K562 (cell line): Measurements from ENCODE around the gene PDGFA. TPM values are rescaled to one million over a fixed set of nuclear protein-coding genes. Genes with fewer than 3 reads are reported as not detected.
A peak's percentile ranks its signal among the peaks of the same experiment; 100 is the strongest.

ENCODE experiments used
- ATAC-seq: fragments of 200-7000 bp; cut with Tn5 transposase; 3 replicates; pipeline ENCODE4 v1.9.1; 2020; ENCODE audit warnings: moderate library complexity
- BruUV-seq: library from RNA; stranded (reverse); fragments of 400-500 nt; replicated peaks from 2 replicates; lab custom pipeline; 2021; lab: Mats Ljungman, UMichigan
- CTCF ChIA-PET: fragments of 300-600 bp; formaldehyde crosslinking; extraction: SDS; loops from one replicate; lab custom pipeline; 2021; ENCODE audit warnings: low intra/inter-chr PET ratio; lab: Yijun Ruan, JAX
- POLR2A ChIA-PET: fragments of 300-600, 350-650 bp; sonication (Branson Sonifier 250); formaldehyde crosslinking; extraction: SDS; loops from one replicate; lab custom pipeline; 2021; ENCODE audit warnings: antibody characterized with exemption, inconsistent platforms; lab: Yijun Ruan, JAX
- DNase-seq, 4 experiments: peaks; one replicate each; pipeline versions ENCODE4 v3.0.0 to v3.0.0-alpha.2; 2011 to 2018; ENCODE audit warnings: low spot score in 3 of 4, mixed read lengths in 3 of 4; ENCODE audit errors: extremely low read depth in 1 of 4
- FAIRE-seq: peaks from 2 replicates; lab custom pipeline; 2011; peaks lifted over from hg19 to GRCh38; lab: Jason Lieb, UNC
- H2AFZ ChIP-seq: 2 replicates; pipeline ENCODE4 v1.6.0; 2011; ENCODE audit warnings: low read depth, low read length, control low read depth, inconsistent platforms
- H3K27ac ChIP-seq: fragments of 200-600 bp; 3 replicates; pipeline ENCODE4 v1.8.0; 2011; ENCODE audit warnings: low read depth, mild to moderate bottlenecking, control low read depth, inconsistent platforms, low read length, moderate library complexity, mixed read lengths; ENCODE audit errors: extremely low read depth
- H3K27me3 ChIP-seq, 2 experiments: fragments of 300-600 bp in 1 of 2; 2 replicates in 1 of 2; 3 replicates in 1 of 2; pipeline versions ENCODE4 v1.6.0 to v1.8.0; 2011; ENCODE audit warnings: inconsistent platforms in 2 of 2, low read length in 2 of 2, mild to moderate bottlenecking in 1 of 2, mixed read lengths in 1 of 2, moderate library complexity in 1 of 2; ENCODE audit not compliant: control insufficient read depth in 2 of 2, insufficient read depth in 2 of 2
- H3K36me3 ChIP-seq: fragments of 300-600 bp; 3 replicates; pipeline ENCODE4 v1.8.0; 2011; ENCODE audit warnings: mild to moderate bottlenecking, low read length, inconsistent platforms; ENCODE audit not compliant: control insufficient read depth, insufficient read depth
- H3K4me1 ChIP-seq, 2 experiments: fragments of 200-600 bp in 1 of 2; replicated peaks in 1 of 2; 2 replicates in 1 of 2; 3 replicates in 1 of 2; pipeline versions ENCODE4 v1.5.1 to v1.8.0; 2011; ENCODE audit warnings: inconsistent platforms in 2 of 2, low read length in 2 of 2, mild to moderate bottlenecking in 1 of 2, mixed read lengths in 1 of 2, moderate library complexity in 1 of 2; ENCODE audit not compliant: control insufficient read depth in 2 of 2, insufficient read depth in 2 of 2
- H3K4me2 ChIP-seq: 2 replicates; pipeline ENCODE4 v1.6.1; 2011; ENCODE audit warnings: low read length, control low read depth, inconsistent platforms, mixed read lengths; ENCODE audit not compliant: insufficient read depth
- H3K4me3 ChIP-seq: fragments of 200-600 bp; sonication (generic), shearing (Covaris generic); 2 replicates; pipeline ENCODE4 v1.5.1; 2016; ENCODE audit warnings: control low read depth, inconsistent platforms
- H3K79me2 ChIP-seq: fragments of 200-600 bp; 3 replicates; pipeline ENCODE4 v1.8.0; 2011; ENCODE audit warnings: low read length, inconsistent platforms; ENCODE audit not compliant: control insufficient read depth, insufficient read depth
- H3K9ac ChIP-seq, 2 experiments: 2 replicates each; pipeline versions ENCODE4 v1.6.0 to v1.6.1; 2011; ENCODE audit warnings: low read depth in 2 of 2, low read length in 2 of 2, control low read depth in 1 of 2, inconsistent platforms in 1 of 2, mild to moderate bottlenecking in 1 of 2, mixed read lengths in 1 of 2; ENCODE audit not compliant: insufficient read depth in 1 of 2
- H3K9me1 ChIP-seq: one replicate; pipeline ENCODE4 v1.6.0; 2011; ENCODE audit warnings: inconsistent platforms, mild to moderate bottlenecking, low read length, moderate library complexity; ENCODE audit not compliant: control insufficient read depth, insufficient read depth
- H3K9me3 ChIP-seq: replicated peaks from 2 replicates; pipeline ENCODE4 v1.5.1; 2011; ENCODE audit warnings: low read depth, low read length, inconsistent platforms; ENCODE audit not compliant: control insufficient read depth, insufficient read depth
- H4K20me1 ChIP-seq: replicated peaks from 2 replicates; pipeline ENCODE4 v1.6.1; 2011; ENCODE audit warnings: low read length, inconsistent platforms, mixed read lengths; ENCODE audit not compliant: control insufficient read depth, insufficient read depth
- ATF7 ChIP-seq: fragments of 450-650 bp; IDR thresholded peaks from 2 replicates; pipeline ENCODE4 v1.7.1; 2014; ENCODE audit warnings: mild to moderate bottlenecking, moderate library complexity
- CEBPB ChIP-seq: fragments of 450-650 bp; IDR thresholded peaks from 2 replicates; pipeline ENCODE4 v1.6.1; 2016; ENCODE audit warnings: missing genetic modification characterization, missing compliant biosample characterization
- HDAC6 ChIP-seq: IDR thresholded peaks from 2 replicates; pipeline ENCODE4 v1.6.1; 2012; ENCODE audit warnings: low read depth, mild to moderate bottlenecking, control low read depth, inconsistent platforms, low read length, moderate library complexity
- MTA2 ChIP-seq: fragments of 450-650 bp; IDR thresholded peaks from 2 replicates; pipeline ENCODE4 v1.6.1; 2016; ENCODE audit warnings: low read depth
- NR3C1 ChIP-seq: sonication (generic); formaldehyde crosslinking; IDR thresholded peaks from 2 replicates; pipeline ENCODE4 v1.8.1; 2022; ENCODE audit warnings: missing genetic modification reagents
- PHB2 ChIP-seq: fragments of 450-650 bp; IDR thresholded peaks from 2 replicates; pipeline ENCODE4 v1.6.1; 2017; ENCODE audit warnings: low read depth
- PHF21A ChIP-seq: fragments of 450-650 bp; IDR thresholded peaks from 2 replicates; pipeline ENCODE4 v1.6.1; 2017; ENCODE audit warnings: low read depth, borderline replicate concordance
- SREBF1 ChIP-seq: fragments of 150-350 bp; IDR thresholded peaks from 2 replicates; pipeline ENCODE4 v1.6.1; 2014; ENCODE audit warnings: antibody characterized with exemption, low read depth, low read length, borderline replicate concordance
- TCF3 ChIP-seq: sonication (generic); formaldehyde crosslinking; IDR thresholded peaks from 2 replicates; pipeline ENCODE4 v1.4.0; 2020; ENCODE audit warnings: mild to moderate bottlenecking, missing genetic modification reagents
- ZBTB1 ChIP-seq: sonication (generic); formaldehyde crosslinking; IDR thresholded peaks from 2 replicates; pipeline ENCODE4 v1.8.1; 2023; ENCODE audit warnings: missing genetic modification reagents, low read depth, mild to moderate bottlenecking, borderline replicate concordance
- WGBS: fragments of 100-300 bp; shearing (Covaris generic); methylation state at CpG from one replicate; pipeline ENCODE4 v1.1.6; 2016; ENCODE audit warnings: low coverage, mixed read lengths; ENCODE audit not compliant: insufficient coverage; ENCODE audit errors: missing lambda C conversion rate; 5-methylcytosine and 5-hydroxymethylcytosine counted together
- in situ Hi-C: fragments of 300-500 bp; cut with MboI; formaldehyde crosslinking; loops from 4 replicates; pipeline ENCODE4 v1.15.0; 2018; ENCODE audit warnings: inconsistent platforms, mixed read lengths
- intact Hi-C: fragments of 100-400 bp; cut with micrococcal nuclease; formaldehyde crosslinking; loops from 2 replicates; pipeline ENCODE4 v1.14.2; 2022
- polyA plus RNA-seq, 8 experiments: library from polyadenylated mRNA; depleted of rRNA in 4 of 8; stranded (reverse) in 5 of 8; unstranded in 3 of 8; fragments of >200 nt; fragmentation: Nextera tagmentation in 2 of 8; fragmentation: Illumina TruSeq in 1 of 8; extraction: Ambion mirVana in 2 of 8; extraction: Trizol in 1 of 8; gene quantifications; 2 replicates each; pipeline versions ENCODE4 v1.2.1 to v1.2.3, GENCODE V29; 2011 to 2014; ENCODE audit warnings: inconsistent platforms in 1 of 8, missing spikeins in 1 of 8
- total RNA-seq, 7 experiments: library from RNA; depleted of rRNA in 6 of 7; stranded (reverse); fragments of >200 nt in 6 of 7; fragmentation: Illumina TruSeq in 2 of 7; extraction: Trizol in 2 of 7; gene quantifications; 2 replicates each; pipeline versions ENCODE4 v1.2.1 to v1.2.3, GENCODE V29; 2011 to 2021; ENCODE audit warnings: low replicate concordance in 1 of 7
- TF ChIP-seq, protein P1 (sequence below), 2 experiments: fragments of 200-800 bp in 1 of 2; sonication (Bioruptor generic) in 1 of 2; sonication (generic) in 1 of 2; formaldehyde crosslinking in 1 of 2; IDR thresholded peaks in 1 of 2; conservative IDR thresholded peaks in 1 of 2; 2 replicates each; pipeline versions ENCODE4 v1.5.0 to v1.6.1; 2016 to 2020; ENCODE audit warnings: missing compliant biosample characterization in 1 of 2, missing genetic modification characterization in 1 of 2, missing genetic modification reagents in 1 of 2
- TF ChIP-seq, protein P2 (sequence below): sonication (generic); formaldehyde crosslinking; IDR thresholded peaks from 2 replicates; pipeline ENCODE4 v1.9.0; 2022; ENCODE audit warnings: mild to moderate bottlenecking, missing genetic modification reagents
- TF ChIP-seq, protein P3 (sequence below): fragments of 450-650 bp; formaldehyde crosslinking; IDR thresholded peaks from 2 replicates; pipeline ENCODE4 v1.4.0; 2022; ENCODE audit warnings: missing genetic modification characterization

Gene PDGFA
- total and polyA plus RNA-seq, 9 of the 15 experiments (the other 6 are each of a cell fraction or from before 2014, with no cell fraction given) = 2.5 to 10.2 (median 4.6) TPM

DNA sequence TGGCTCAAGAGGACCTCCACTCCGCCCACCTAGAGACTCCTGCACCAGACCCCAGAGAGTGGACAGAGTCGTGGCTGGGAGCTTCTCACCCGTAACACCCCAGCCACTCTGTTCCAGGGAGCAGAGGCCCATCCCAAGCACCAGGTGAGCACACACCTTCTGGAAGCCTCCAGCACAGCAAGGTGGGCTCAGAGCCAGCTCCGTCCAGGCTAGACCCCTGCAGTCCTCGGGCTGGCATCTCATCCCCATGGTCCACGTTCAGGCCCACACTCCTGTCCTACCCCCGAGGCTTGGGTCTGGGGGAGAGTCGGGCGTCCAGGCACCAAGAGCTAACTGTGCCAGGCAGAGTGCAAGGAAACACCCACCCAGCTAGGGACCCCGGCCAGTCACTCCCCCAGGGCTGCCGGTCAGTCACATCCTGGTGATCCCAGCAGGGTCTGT is 13.2 kb downstream of the PDGFA start:
- intact Hi-C loops = no loop called here
- H2AFZ ChIP-seq = no peak overlapping the region
- POLR2A ChIA-PET = interaction anchor here (2.4 kb wide), 1 partner anchor 8 kb away, joined by 6 read pairs; no protein-coding TSS in a partner anchor
- TF ChIP-seq ZBTB1 (CRISPR knock-in tag) = no peak
- TF ChIP-seq, all 486 proteins: peak for 0
- FAIRE-seq = no peak
- H3K9me1 ChIP-seq = peaks cover 5% of the 10 kb centered on the region
- no peaks in the 10 kb centered on the region for H3K79me2 ChIP-seq
- ATAC-seq = no peak
- peaks cover 0 to 25% of the 10 kb centered on the region in 2 experiments; a peak in 2 of 5 replicates for H3K4me1 ChIP-seq
- DNase-seq = no peak
- in situ Hi-C loops = no loop called here
- no peaks in the 10 kb centered on the region for H3K27me3 ChIP-seq
- no peak overlapping the region for H3K4me2 ChIP-seq
- H3K9me3 ChIP-seq = no peaks in the 10 kb centered on the region
- no TSS peak for BruUV-seq
- peak overlapping the region in 1 of 2 experiments; percentile 74; a peak in 2 of 4 replicates for H3K9ac ChIP-seq
- WGBS = 57% methylated on average over 11 of the region's 11 CpGs
- H4K20me1 ChIP-seq = no peaks in the 10 kb centered on the region
- CTCF ChIA-PET = no interaction called here
- no peak overlapping the region for H3K4me3 ChIP-seq
- no peaks in the 10 kb centered on the region for H3K36me3 ChIP-seq
- H3K27ac ChIP-seq = no peak overlapping the region

DNA sequence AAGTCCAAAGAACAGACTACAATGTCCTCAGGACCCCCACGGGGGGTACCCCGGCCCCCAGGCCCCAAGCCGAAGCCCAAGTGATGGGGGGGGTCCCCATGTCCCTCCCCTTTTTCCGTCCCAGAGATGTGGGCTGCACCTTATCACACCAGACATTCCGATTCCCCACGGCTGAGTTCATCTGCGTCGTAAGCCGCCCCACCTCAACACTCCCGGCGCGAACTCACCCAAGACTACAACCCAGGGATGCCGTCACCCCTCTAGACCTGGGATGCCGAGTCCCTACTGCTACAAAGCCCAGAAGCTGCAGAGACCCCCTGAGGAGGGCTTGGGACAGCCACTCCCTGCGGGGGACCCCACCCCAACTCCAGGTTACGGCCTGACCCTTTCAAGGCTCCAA is 14.5 kb downstream of the PDGFA start:
- ATAC-seq = no peak
- H3K4me3 ChIP-seq = no peak overlapping the region
- in situ Hi-C loops (no loop called here), intact Hi-C loops (no loop called here)
- H3K79me2 ChIP-seq = no peaks in the 10 kb centered on the region
- no peaks in the 10 kb centered on the region for H4K20me1 ChIP-seq
- H2AFZ ChIP-seq = no peak overlapping the region
- DNase-seq = no peak
- BruUV-seq = no TSS peak
- no peaks in the 10 kb centered on the region for H3K9me3 ChIP-seq
- H3K4me2 ChIP-seq = no peak overlapping the region
- H3K9ac ChIP-seq = no peak overlapping the region
- no peak overlapping the region for H3K27ac ChIP-seq
- WGBS = 62% methylated on average over 12 of the region's 16 CpGs
- H3K4me1 ChIP-seq = peaks cover 0 to 23% of the 10 kb centered on the region in 2 experiments; a peak in 2 of 5 replicates
- H3K9me1 ChIP-seq = peaks cover 5% of the 10 kb centered on the region
- ChIA-PET POLR2A (interaction anchor here (2.4 kb wide), 1 partner anchor 9 kb away, joined by 6 read pairs; no protein-coding TSS in a partner anchor), CTCF (no interaction called here)
- H3K27me3 ChIP-seq = no peaks in the 10 kb centered on the region
- peaks cover 3% of the 10 kb centered on the region; the same call in 1 of the 3 replicates for H3K36me3 ChIP-seq
- no peak for FAIRE-seq
- TF ChIP-seq ATF7 = no peak
- no peak for TF ChIP-seq NR3C1
- TF ChIP-seq, protein P1, sequence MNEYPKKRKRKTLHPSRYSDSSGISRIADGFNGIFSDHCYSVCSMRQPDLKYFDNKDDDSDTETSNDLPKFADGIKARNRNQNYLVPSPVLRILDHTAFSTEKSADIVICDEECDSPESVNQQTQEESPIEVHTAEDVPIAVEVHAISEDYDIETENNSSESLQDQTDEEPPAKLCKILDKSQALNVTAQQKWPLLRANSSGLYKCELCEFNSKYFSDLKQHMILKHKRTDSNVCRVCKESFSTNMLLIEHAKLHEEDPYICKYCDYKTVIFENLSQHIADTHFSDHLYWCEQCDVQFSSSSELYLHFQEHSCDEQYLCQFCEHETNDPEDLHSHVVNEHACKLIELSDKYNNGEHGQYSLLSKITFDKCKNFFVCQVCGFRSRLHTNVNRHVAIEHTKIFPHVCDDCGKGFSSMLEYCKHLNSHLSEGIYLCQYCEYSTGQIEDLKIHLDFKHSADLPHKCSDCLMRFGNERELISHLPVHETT (CRISPR knock-in tag; conservative IDR thresholded peaks at IDR 0.05 in 1 of 2, IDR thresholded peaks at IDR 0.05 in 1 of 2) = no peak
- no peak for TF ChIP-seq MTA2
- TF ChIP-seq SREBF1 = no peak
- TF ChIP-seq CEBPB (tag) = no peak
- no peak for TF ChIP-seq PHF21A
- TF ChIP-seq, protein P2, sequence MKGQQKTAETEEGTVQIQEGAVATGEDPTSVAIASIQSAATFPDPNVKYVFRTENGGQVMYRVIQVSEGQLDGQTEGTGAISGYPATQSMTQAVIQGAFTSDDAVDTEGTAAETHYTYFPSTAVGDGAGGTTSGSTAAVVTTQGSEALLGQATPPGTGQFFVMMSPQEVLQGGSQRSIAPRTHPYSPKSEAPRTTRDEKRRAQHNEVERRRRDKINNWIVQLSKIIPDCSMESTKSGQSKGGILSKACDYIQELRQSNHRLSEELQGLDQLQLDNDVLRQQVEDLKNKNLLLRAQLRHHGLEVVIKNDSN (CRISPR knock-in tag) = no peak
- no peak for TF ChIP-seq PHB2
- TF ChIP-seq, protein P3, sequence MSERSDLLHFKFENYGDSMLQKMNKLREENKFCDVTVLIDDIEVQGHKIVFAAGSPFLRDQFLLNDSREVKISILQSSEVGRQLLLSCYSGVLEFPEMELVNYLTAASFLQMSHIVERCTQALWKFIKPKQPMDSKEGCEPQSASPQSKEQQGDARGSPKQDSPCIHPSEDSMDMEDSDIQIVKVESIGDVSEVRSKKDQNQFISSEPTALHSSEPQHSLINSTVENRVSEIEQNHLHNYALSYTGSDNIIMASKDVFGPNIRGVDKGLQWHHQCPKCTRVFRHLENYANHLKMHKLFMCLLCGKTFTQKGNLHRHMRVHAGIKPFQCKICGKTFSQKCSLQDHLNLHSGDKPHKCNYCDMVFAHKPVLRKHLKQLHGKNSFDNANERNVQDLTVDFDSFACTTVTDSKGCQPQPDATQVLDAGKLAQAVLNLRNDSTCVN = no peak
- no peak for TF ChIP-seq TCF3 (CRISPR knock-in tag)
- TF ChIP-seq HDAC6 = no peak
